Fibroblast of lung (primary cell): Measurements from ENCODE around the gene DDTL. TPM values are rescaled to one million over a fixed set of nuclear protein-coding genes. Genes with fewer than 3 reads are reported as not detected.

Source experiments
- DNase-seq, 2 donors: peaks; one replicate each; pipeline versions ENCODE4 v3.0.0 to v3.0.0-alpha.2; 2010; ENCODE audit warnings: low read depth in 2 of 2
- H2AFZ ChIP-seq: 2 replicates; pipeline ENCODE4 v1.5.1; 2012; ENCODE audit warnings: low read length, control low read depth, inconsistent platforms
- H3K27ac ChIP-seq: 2 replicates; pipeline ENCODE4 v1.5.1; 2011; ENCODE audit warnings: low read length, control low read depth; ENCODE audit not compliant: insufficient read depth
- H3K27me3 ChIP-seq: 2 replicates; pipeline ENCODE4 v1.5.1; 2011; ENCODE audit warnings: mild to moderate bottlenecking, low read length; ENCODE audit not compliant: control insufficient read depth, insufficient read depth
- H3K36me3 ChIP-seq: 2 replicates; pipeline ENCODE4 v1.5.1; 2011; ENCODE audit warnings: low read length; ENCODE audit not compliant: control insufficient read depth, insufficient read depth
- H3K4me1 ChIP-seq: 2 replicates; pipeline ENCODE4 v1.5.1; 2011; ENCODE audit warnings: low read length; ENCODE audit not compliant: control insufficient read depth, insufficient read depth; ENCODE audit errors: extremely low read depth
- H3K4me2 ChIP-seq: 2 replicates; pipeline ENCODE4 v1.5.1; 2011; ENCODE audit warnings: low read length, control low read depth; ENCODE audit not compliant: insufficient read depth; ENCODE audit errors: extremely low read depth
- H3K4me3 ChIP-seq, 4 experiments: fragments of 200-600 bp in 1 of 4; sonication (generic) in 1 of 4; replicated peaks in 1 of 4; 2 replicates each; pipeline ENCODE4 v1.5.1; 2011 to 2016; ENCODE audit warnings: low read length in 4 of 4, low read depth in 3 of 4, mild to moderate bottlenecking in 3 of 4, control low read depth in 2 of 4, inconsistent platforms in 1 of 4, mixed read lengths in 1 of 4; ENCODE audit not compliant: insufficient read depth in 1 of 4; ENCODE audit errors: control extremely low read depth in 1 of 4
- H3K79me2 ChIP-seq: 2 replicates; pipeline ENCODE4 v1.5.1; 2012; ENCODE audit warnings: mild to moderate bottlenecking, low read length, inconsistent platforms; ENCODE audit not compliant: control insufficient read depth, insufficient read depth
- H3K9ac ChIP-seq: 2 replicates; pipeline ENCODE4 v1.5.1; 2011; ENCODE audit warnings: mild to moderate bottlenecking, low read length, control low read depth; ENCODE audit not compliant: insufficient read depth
- H3K9me3 ChIP-seq: 2 replicates; pipeline ENCODE4 v1.5.1; 2012; ENCODE audit warnings: low read depth, low read length; ENCODE audit not compliant: control insufficient read depth, insufficient read depth
- H4K20me1 ChIP-seq: 2 replicates; pipeline ENCODE4 v1.5.1; 2011; ENCODE audit warnings: low read length; ENCODE audit not compliant: control insufficient read depth, insufficient read depth; ENCODE audit errors: extremely low read depth
- CTCF ChIP-seq, 2 donors: IDR thresholded peaks in 1 of 2; conservative IDR thresholded peaks in 1 of 2; 1 replicate in 1 of 2; 2 replicates in 1 of 2; pipeline ENCODE4 v1.5.1; 2011 to 2012; ENCODE audit warnings: low read length in 2 of 2, control low read depth in 1 of 2, inconsistent platforms in 1 of 2, low read depth in 1 of 2, mild to moderate bottlenecking in 1 of 2
- EZH2 ChIP-seq: IDR thresholded peaks from 2 replicates; pipeline ENCODE4 v1.5.1; 2012; ENCODE audit warnings: low read length, control low read depth, mild to moderate bottlenecking; ENCODE audit errors: missing control alignments
- polyA plus RNA-seq, 2 donors: library from polyadenylated mRNA; depleted of rRNA in 1 of 2; stranded (reverse) in 1 of 2; unstranded in 1 of 2; fragments of >200 nt; gene quantifications; 2 replicates each; pipeline ENCODE4 v1.2.1, GENCODE V29; 2011 to 2012; ENCODE audit warnings: missing spikeins in 1 of 2
- total RNA-seq: library from RNA; depleted of rRNA; stranded (reverse); fragments of >200 nt; gene quantifications from 2 replicates; pipeline ENCODE4 v1.2.1, GENCODE V29; 2014

The DDTL gene
- total and polyA plus RNA-seq, 2 donors (not counting 1 experiment from before 2014, with no cell fraction given): 0.51 to 4.1 TPM

- no peaks in the 10 kb centered on the region for H3K36me3 ChIP-seq
- no peak overlapping the region for H3K4me3 ChIP-seq
- H3K9ac ChIP-seq: no peak overlapping the region
- no peaks in the 10 kb centered on the region for H3K27me3 ChIP-seq
- H3K79me2 ChIP-seq: peaks cover 11% of the 10 kb centered on the region
- H3K4me1 ChIP-seq: no peaks in the 10 kb centered on the region
- no peaks in the 10 kb centered on the region for H3K9me3 ChIP-seq
- no peak overlapping the region for H3K4me2 ChIP-seq
- no peak overlapping the region for H2AFZ ChIP-seq
- no peak for TF ChIP-seq EZH2
- no peak for TF ChIP-seq CTCF (conservative IDR thresholded peaks at IDR 0.05 in 1 of 2, IDR thresholded peaks at IDR 0.05 in 1 of 2; ENCODE audit: low read depth in 1 of 2, low read length in 2 of 2)
- no peaks in the 10 kb centered on the region for H4K20me1 ChIP-seq
- no peak overlapping the region for H3K27ac ChIP-seq
- DNase-seq: no peak
Measured at GRCh38 chr22:24007253-24008021, 40.7 kb downstream of the DDTL start.

- no peak for DNase-seq
- H3K9me3 ChIP-seq: no peaks in the 10 kb centered on the region
- no peaks in the 10 kb centered on the region for H3K4me1 ChIP-seq
- H3K9ac ChIP-seq: no peak overlapping the region
- peaks cover 14% of the 10 kb centered on the region for H3K79me2 ChIP-seq
- H3K27me3 ChIP-seq: no peaks in the 10 kb centered on the region
- no peaks in the 10 kb centered on the region for H4K20me1 ChIP-seq
- no peak overlapping the region for H2AFZ ChIP-seq
- no peak overlapping the region for H3K27ac ChIP-seq
- H3K4me3 ChIP-seq: no peak overlapping the region
- no peaks in the 10 kb centered on the region for H3K36me3 ChIP-seq
- TF ChIP-seq CTCF (conservative IDR thresholded peaks at IDR 0.05 in 1 of 2, IDR thresholded peaks at IDR 0.05 in 1 of 2; ENCODE audit: low read depth in 1 of 2, low read length in 2 of 2) (no peak), EZH2 (no peak)
- no peak overlapping the region for H3K4me2 ChIP-seq
Measured at GRCh38 chr22:24008022-24008283, 41.3 kb downstream of the DDTL start.

DNA sequence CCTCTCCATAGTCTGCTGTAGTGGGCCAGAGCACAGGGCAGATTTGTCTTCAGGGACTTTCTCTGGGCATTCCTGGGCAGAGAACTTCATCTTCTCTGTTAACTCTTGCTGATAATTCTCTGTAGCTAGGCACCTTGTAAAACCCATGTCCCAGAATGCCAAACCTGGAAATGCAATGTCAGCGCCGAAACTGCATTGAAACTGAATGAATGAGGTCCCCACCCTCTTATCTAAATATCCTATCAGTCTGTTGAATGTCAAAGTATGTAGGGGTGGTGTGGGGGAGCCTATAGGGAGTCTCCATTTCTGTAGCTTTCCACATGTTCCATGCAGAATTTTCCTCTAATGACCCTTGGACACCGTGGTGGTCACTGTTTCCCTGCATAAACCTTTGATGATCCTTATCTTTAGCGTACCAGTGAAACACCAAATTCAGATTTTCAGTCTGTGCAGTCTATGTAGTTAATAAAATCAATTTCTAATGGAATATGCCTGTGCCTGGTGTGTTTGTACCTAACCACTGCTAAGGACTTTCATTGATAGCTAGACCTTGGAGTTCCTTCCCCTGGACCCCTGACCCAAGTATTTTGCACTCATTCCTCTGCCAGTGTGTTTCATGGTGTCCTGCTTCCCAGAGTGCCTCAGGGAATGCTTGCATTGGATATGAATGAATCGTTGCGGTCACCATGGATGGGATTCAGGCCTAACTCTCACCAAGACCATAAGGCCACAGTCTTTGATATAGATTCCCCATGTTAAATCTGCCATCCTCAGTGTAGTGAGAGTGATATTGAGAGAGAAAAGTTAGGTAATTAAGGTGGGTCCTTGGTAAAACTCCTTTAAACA, 41.9 kb downstream of the DDTL start:
- Histone ChIP-seq H3K27me3 (no peaks in the 10 kb centered on the region), H3K9ac (no peak overlapping the region), H3K36me3 (no peaks in the 10 kb centered on the region), H3K4me1 (no peaks in the 10 kb centered on the region), H3K4me3 (no peak overlapping the region), H3K27ac (no peak overlapping the region), H3K9me3 (no peaks in the 10 kb centered on the region), H2AFZ (no peak overlapping the region), H3K79me2 (peaks cover 18% of the 10 kb centered on the region), H4K20me1 (no peaks in the 10 kb centered on the region), H3K4me2 (no peak overlapping the region)
- no peak for DNase-seq
- TF ChIP-seq CTCF (conservative IDR thresholded peaks at IDR 0.05 in 1 of 2, IDR thresholded peaks at IDR 0.05 in 1 of 2; ENCODE audit: low read depth in 1 of 2, low read length in 2 of 2): no peak
- no peak for TF ChIP-seq EZH2
